ENCODE measurements around the gene SOX18.

Gene SOX18

GRCh38 chr20:64080013-64080812 is 30.8 kb upstream of the SOX18 start, which contains the start of gene OPRL1:
TSS of gene OPRL1 (plus strand) at chr20:64080082. CDS start at chr20:64092721, 12,639 bp downstream.
- DNase-seq: no peak

- no peak for DNase-seq
Observed at GRCh38 chr20:64079273-64080012, 30.0 kb upstream of the SOX18 start, which contains the start of gene RGS19. TSS of gene RGS19 (minus strand) at chr20:64079518. CDS start at chr20:64076886, 2,632 bp downstream.

- no peak for DNase-seq
Observed at GRCh38 chr20:64078934-64079272, 29.5 kb upstream of the SOX18 start.

GRCh38 chr20:64077876-64078551 is 28.6 kb upstream of the SOX18 start:
- DNase-seq: no peak

GRCh38 chr20:64077541-64077875 is 28.1 kb upstream of the SOX18 start:
- no peak for DNase-seq

- no peak for DNase-seq
Observed at GRCh38 chr20:64077094-64077493, 27.7 kb upstream of the SOX18 start.

GRCh38 chr20:64076061-64076997 is 26.9 kb upstream of the SOX18 start:
- no peak for DNase-seq

GRCh38 chr20:64075556-64075955 is 26.1 kb upstream of the SOX18 start:
- no peak for DNase-seq

- no peak for DNase-seq
Observed at GRCh38 chr20:64074963-64075362, 25.5 kb upstream of the SOX18 start.

- no peak for DNase-seq
Observed at GRCh38 chr20:64074184-64074789, 24.8 kb upstream of the SOX18 start.

- DNase-seq: no peak
Observed at GRCh38 chr20:64073476-64074183, 24.2 kb upstream of the SOX18 start.

- DNase-seq: no peak
Observed at GRCh38 chr20:64072498-64073063, 23.1 kb upstream of the SOX18 start.

- DNase-seq: no peak
Observed at GRCh38 chr20:64071341-64072332, 22.2 kb upstream of the SOX18 start.

- DNase-seq: no peak
Observed at GRCh38 chr20:64070244-64070993, 21.0 kb upstream of the SOX18 start.

- no peak for DNase-seq
Observed at GRCh38 chr20:64069614-64070243, 20.3 kb upstream of the SOX18 start.

- no peak for DNase-seq
Observed at GRCh38 chr20:64069209-64069613, 19.8 kb upstream of the SOX18 start.

- no peak for DNase-seq
Observed at GRCh38 chr20:64068386-64069208, 19.2 kb upstream of the SOX18 start.

Data from NCI-H187 treated with DMSO at 0.1 percent for 48 hours (cell line).